Measurements from ENCODE around the gene DCUN1D4.
"Not testable (repeated sequence)": the region's sequence is repeated elsewhere in the genome, so short reads cannot be mapped to it uniquely, and the experiment has no call there.

DCUN1D4 gene

DNA sequence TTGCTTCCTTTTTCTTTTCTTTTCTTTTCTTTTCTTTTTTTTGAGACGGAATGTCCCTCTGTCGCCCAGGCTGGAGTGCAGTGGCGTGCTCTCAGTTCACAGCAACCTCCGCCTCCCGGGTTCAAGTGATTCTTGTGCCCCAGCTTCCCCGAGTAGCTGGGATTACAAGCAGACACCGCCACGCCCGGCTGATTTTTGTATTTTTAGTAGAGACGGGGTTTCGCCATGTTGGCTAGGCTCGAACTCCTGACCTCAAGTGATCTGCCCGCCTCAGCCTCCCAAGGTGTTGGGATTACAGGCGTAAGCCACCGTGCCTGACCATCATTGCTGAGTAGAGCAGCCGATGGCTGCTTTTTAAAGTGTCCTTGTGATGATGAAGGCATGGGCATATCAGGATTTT, 50.4 kb downstream of the DCUN1D4 start:
- not testable (repeated sequence) for DNase-seq

- DNase-seq = no peak
Measured at GRCh38 chr4:51894059-51894645, 51.2 kb downstream of the DCUN1D4 start.

GRCh38 chr4:51895158-51895557, 52.2 kb downstream of the DCUN1D4 start:
- no peak for DNase-seq

DNA sequence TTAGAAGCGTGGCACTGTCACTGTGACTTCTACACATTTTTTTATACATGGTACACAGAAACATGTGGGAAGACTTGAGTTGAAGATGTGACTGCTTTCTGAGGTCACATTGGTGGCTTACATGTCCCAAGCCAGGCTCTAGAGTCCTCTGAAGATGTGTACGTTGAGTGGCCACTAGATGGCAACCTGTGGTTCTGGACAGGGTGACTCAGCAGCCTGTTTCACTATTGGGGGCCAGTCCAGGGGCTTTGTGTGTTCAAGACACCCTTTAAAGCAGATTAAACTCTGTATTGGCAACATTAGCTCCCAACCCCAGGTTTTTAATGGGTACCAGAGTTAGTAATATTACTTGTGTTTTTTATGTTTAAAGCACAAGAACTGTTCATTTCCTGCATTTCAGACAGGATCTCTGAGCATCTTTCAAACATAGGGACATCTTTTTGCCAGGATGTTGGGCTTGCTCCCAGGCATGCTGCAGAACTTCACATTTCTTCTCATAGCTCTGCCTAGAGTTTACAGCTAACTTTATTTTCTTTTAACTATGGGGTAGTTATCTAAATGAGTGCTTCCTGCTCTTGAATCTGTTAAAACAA, 53.0 kb downstream of the DCUN1D4 start:
- peak in 45 of 56 donors; percentile 3 to 77 (median 36) for DNase-seq

GRCh38 chr4:51901363-51901762, 58.4 kb downstream of the DCUN1D4 start:
- DNase-seq = peak in 12 of 56 donors; percentile 1 to 24 (median 4)

DNA sequence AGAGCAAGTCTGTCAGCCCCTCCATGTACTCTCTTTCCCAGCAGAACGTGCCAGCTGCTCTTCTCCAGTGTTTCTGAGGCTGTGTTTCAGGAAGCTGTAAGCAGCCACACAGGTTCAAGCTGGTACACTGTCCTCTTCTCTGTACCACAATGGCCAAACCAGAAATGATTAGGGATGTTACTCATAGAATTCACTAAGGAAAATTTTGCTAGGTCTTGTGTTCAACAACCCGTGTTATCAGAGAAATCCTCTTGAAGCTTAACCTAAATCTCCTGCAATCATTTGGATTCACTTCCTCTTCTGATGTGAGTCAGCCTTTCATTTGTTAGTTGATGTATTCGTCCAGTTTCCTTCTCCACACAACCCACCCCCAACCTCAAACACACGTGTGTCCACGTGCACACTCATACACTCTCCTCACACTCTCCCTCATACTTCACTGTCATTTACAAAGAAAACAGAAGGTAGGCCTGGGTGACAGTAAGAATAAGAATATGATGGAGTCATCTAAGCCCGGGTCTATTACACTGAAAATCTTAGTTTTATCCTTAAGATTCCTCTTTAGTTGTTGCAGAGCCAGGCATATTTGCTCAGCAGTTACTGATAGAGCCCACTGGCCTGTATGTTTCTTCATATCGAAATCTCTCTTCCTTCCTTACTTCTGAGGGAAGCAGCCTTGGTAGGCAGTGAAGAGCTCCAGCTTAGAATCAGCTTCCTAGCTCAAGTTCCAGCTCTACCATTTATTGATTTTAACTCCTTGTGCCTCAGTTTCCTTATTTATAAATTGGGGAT, 63.4 kb downstream of the DCUN1D4 start:
- DNase-seq = peak in 2 of 56 donors; percentile 3 to 12

DNA sequence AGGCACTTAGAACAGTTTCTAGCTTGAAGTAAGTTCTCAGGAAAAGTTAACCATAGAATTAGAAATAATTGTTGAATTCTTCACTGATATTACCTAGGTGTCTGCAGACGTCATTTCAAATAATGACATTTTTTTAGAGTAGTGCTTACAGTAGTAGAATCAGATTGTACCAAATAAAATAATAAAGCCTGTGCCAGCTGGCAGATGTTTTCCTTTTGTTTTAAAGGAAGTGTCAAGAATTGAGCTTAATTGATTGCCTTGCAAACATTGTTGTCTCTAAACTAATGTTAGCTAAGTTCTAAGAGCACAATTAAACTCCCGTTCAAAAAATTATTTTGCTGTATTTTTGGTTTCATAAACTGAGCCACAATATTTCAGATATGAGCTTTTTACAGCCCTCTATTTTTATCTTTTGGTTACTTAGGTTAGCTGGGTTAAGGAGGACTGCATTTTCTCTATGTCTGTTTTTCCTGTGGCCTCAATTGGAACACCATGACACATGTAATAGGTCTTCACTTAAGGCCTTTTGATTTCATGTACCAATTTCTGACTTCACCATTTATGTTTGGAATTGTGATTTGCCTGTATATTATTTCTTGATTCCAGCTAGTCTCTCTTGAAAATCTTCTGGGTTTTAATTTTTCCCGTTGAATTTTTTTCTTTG, 64.2 kb downstream of the DCUN1D4 start:
- DNase-seq = no peak

- no peak for DNase-seq
Measured at GRCh38 chr4:51909236-51909703, 66.3 kb downstream of the DCUN1D4 start.

DNA sequence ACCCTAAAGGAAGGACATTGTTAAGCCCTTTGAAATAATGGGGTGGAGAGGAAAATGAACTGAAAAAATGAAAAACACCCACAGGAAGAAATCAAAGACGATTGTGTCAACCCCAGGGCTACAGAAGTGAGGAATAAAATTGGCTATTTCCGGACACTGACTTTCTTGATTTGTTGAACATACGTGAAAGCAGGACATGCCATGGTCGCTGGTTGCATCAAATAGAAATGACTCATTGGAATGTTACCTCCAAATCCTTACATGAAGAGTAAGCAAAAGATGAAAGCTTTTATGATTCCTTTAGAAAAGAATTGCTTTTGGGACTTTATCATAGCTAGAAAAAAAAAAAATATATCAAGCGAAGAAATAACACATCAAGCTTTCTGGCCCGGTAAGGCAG, 75.3 kb downstream of the DCUN1D4 start:
- DNase-seq = no peak

GRCh38 chr4:51923343-51923742, 80.4 kb downstream of the DCUN1D4 start:
- no peak for DNase-seq

GRCh38 chr4:51925307-51925706, 82.4 kb downstream of the DCUN1D4 start:
- no peak for DNase-seq

- DNase-seq = no peak
Measured at GRCh38 chr4:51930557-51930956, 87.6 kb downstream of the DCUN1D4 start.

- no peak for DNase-seq
Measured at GRCh38 chr4:51931461-51931860, 88.5 kb downstream of the DCUN1D4 start.

DNA sequence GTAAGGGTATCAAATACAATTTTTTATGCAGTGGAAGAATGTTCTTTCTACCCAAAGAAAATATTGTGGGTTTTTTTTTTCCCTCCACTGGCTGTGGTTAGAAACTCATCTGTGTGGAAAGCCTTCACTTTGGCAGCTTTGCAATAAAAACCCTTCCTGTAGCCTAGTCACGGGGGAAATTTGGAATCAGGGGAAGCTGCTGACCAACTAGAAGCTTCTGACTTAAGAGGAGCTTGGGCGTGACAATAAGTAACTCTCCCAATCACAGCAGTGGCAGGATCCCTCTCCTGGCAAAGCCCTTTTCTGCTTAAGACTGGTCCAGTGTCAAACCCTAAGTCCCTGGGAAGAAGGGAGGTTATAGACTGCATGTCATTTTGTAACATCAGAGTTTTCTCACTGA, 89.3 kb downstream of the DCUN1D4 start:
- no peak for DNase-seq

DNA sequence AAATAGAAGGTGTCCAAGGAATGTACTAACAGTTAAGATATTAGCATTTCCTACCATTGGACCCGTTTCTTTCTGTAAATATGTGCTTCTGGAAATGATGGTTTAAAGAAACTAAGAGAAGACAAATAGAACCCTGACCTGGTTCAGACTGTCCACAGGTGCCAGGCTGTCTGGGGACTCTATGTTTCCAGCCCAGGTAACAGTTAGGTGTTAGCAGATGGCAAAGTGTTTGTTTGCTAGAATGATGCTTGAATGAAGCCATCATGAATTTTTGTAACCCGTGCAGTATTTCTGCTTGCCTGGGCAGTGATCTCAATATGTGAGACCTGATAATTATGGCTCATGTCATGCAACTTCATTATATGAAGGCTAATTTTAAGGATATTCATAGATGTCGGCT, 89.7 kb downstream of the DCUN1D4 start:
- no peak for DNase-seq

- not testable (repeated sequence) for DNase-seq
Measured at GRCh38 chr4:51940460-51940859, 97.5 kb downstream of the DCUN1D4 start.

GRCh38 chr4:51942108-51942832, 99.3 kb downstream of the DCUN1D4 start:
- no peak for DNase-seq

DNA sequence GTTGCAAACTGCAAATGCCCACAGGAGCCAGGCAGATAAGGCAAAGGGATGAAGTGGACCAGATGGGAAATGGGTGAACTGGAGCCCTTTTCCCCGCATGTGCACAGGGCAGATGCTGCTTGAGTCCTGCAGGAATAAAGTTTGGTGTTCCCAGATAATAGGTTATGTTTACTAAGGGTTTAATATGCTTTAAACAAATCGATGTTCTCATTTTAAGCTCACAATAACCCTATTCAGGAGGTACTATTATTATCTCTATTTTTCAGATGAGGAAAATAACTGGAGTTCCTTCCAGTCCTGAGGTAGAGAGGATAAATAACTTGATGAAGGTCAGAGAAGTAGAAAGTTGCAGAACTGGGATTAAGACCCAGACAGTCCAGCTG, 99.9 kb downstream of the DCUN1D4 start:
- DNase-seq = no peak

DNA sequence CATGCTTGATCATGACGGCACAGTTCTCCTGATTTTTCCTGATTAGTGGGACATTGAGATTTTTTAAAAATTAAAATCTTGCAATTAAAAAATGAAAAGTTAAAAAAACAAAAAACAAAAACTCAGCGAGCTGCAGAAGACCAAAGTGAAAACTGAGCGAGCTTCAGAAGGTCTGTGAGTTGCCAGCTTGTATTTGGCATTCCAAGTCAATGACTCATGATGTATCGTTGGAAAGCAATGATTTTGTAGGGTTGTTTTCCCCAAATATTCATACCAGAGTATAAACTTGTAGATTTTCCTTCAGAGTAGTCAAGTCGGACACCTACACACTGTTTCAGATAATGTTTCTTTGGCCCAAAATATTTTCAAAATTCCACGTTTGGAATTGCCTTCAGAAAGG, 100.3 kb downstream of the DCUN1D4 start:
- DNase-seq = no peak

DNA sequence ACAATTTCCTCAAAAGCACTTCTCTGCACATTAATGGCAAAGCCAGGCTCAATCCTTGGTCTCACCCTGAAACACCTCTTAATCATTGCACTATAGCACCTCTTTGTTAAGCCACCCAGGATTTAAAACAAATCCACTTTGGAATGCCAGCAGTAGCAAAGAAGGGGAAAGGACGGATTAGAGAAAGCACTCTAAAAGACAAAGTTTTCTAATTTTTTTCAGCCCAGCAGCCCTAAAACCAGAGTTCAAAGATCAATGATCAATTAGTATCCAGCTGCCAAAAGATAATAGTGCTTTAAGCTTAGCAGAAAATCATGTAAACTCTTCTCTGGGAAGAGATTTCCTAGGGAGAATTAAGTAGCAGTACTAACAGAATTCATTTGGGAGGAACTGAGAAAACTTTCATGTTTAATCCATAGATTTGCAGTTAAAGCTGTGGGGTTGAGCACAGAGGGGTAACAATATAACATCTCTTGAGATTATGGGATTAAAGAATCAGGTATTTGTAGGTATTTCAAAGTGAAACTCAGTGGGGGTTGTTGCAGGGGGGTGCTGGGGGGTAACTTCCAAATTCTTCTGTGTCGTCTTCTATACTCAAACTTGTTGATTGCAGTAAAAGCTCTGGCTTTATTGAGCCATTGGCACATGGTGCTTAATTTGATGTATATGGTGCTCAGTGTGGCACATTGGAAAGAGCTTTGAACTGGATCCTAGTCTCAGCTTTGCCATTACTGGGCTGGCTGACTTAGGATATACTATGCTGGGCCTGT, 115.4 kb downstream of the DCUN1D4 start:
- no peak for DNase-seq

DNA sequence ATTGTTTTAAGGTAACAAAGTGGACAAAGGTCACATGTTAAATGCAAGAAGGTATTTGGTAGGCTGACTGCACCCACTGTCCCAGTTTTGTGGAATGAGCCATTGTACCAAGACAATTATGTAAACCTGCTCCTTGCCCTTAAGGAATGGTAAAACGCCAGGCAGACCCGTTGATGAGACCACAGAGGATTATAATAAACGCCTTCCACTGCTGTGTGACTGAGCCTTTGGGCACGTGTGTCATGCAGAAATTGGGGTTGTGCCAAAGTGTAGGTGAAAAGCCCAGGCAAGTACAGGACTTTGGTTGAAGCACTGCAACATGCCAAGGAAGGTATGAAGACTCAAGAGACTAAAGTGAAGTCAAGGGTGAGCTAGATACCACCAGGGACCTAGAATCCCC, 117.5 kb downstream of the DCUN1D4 start:
- no peak for DNase-seq

Measured in nucleus accumbens (tissue), 56 donors.